Caco-2 (cell line): ENCODE measurements around the gene ZNF275. TPM values are rescaled to one million over a fixed set of nuclear protein-coding genes. Genes with fewer than 3 reads are reported as not detected.

Experiments
- BruUV-seq: library from RNA; stranded (reverse); fragments of 400-500 nt; replicated peaks from 2 replicates; lab custom pipeline; 2021; lab: Mats Ljungman, UMichigan
- CTCF ChIA-PET: fragments of 300-600 bp; sonication (Branson Sonifier 250); formaldehyde crosslinking; loops from one replicate; lab custom pipeline; 2022; ENCODE audit warnings: antibody characterized with exemption; lab: Charles Lee
- POLR2A ChIA-PET: fragments of 300-600 bp; sonication (Branson Sonifier 250); formaldehyde crosslinking; loops from one replicate; lab custom pipeline; 2022; ENCODE audit warnings: antibody characterized with exemption; lab: Charles Lee
- DNase-seq, 2 experiments: peaks; one replicate each; pipeline versions ENCODE4 v3.0.0 to v3.0.0-alpha.2; 2020 to 2022
- H3K27me3 ChIP-seq: replicated peaks from 2 replicates; pipeline ENCODE4 v1.6.0; 2011; ENCODE audit warnings: low read length; ENCODE audit not compliant: control insufficient read depth, insufficient read depth
- H3K36me3 ChIP-seq: 2 replicates; pipeline ENCODE4 v1.5.1; 2011; ENCODE audit warnings: low read length; ENCODE audit not compliant: control insufficient read depth, insufficient read depth
- H3K4me1 ChIP-seq: fragments of 250-450 bp; sonication (Bioruptor Pico); 2 replicates; pipeline ENCODE4 v1.5.1; 2020; ENCODE audit warnings: mild to moderate bottlenecking
- H3K4me3 ChIP-seq: 2 replicates; pipeline ENCODE4 v1.5.1; 2011; ENCODE audit warnings: low read depth, mild to moderate bottlenecking, control low read depth, low read length
- H3K9me3 ChIP-seq: fragments of 250-450 bp; sonication (Bioruptor Pico); 2 replicates; pipeline ENCODE4 v1.5.1; 2020; ENCODE audit warnings: mild to moderate bottlenecking, moderate library complexity
- H3K27ac Mint-ChIP-seq: one replicate; pipeline ENCODE4 v1.8.0; 2022; ENCODE audit warnings: mixed read lengths; ENCODE audit not compliant: unreplicated experiment
- H3K27me3 Mint-ChIP-seq: one replicate; pipeline ENCODE4 v1.8.0; 2022; ENCODE audit warnings: mixed read lengths; ENCODE audit not compliant: insufficient read depth, unreplicated experiment
- H3K36me3 Mint-ChIP-seq: one replicate; pipeline ENCODE4 v1.8.0; 2022; ENCODE audit warnings: mild to moderate bottlenecking, mixed read lengths; ENCODE audit not compliant: insufficient read depth, unreplicated experiment
- H3K4me1 Mint-ChIP-seq: one replicate; pipeline ENCODE4 v1.8.0; 2022; ENCODE audit warnings: low read depth, mixed read lengths; ENCODE audit not compliant: unreplicated experiment
- H3K4me3 Mint-ChIP-seq: one replicate; pipeline ENCODE4 v1.8.0; 2022; ENCODE audit warnings: mild to moderate bottlenecking, moderate library complexity, mixed read lengths; ENCODE audit not compliant: unreplicated experiment
- H3K9me3 Mint-ChIP-seq: one replicate; pipeline ENCODE4 v1.8.0; 2022; ENCODE audit warnings: mixed read lengths; ENCODE audit not compliant: unreplicated experiment
- CTCF ChIP-seq, 2 experiments: fragments of 200-600 bp in 1 of 2; IDR thresholded peaks; 1 replicate in 1 of 2; 2 replicates in 1 of 2; pipeline versions ENCODE4 v1.5.1 to v1.8.0; 2011 to 2022; ENCODE audit warnings: antibody characterized with exemption in 1 of 2, control low read depth in 1 of 2, inconsistent platforms in 1 of 2, low read depth in 1 of 2, low read length in 1 of 2, mild to moderate bottlenecking in 1 of 2, moderate library complexity in 1 of 2; ENCODE audit not compliant: insufficient read depth in 1 of 2, severe bottlenecking in 1 of 2, unreplicated experiment in 1 of 2
- intact Hi-C: fragments of 100-400 bp; cut with micrococcal nuclease; formaldehyde crosslinking; loops from one replicate; pipeline ENCODE4 v1.10.0; 2022; ENCODE audit not compliant: unreplicated experiment
- total RNA-seq: library from RNA; stranded (reverse); gene quantifications from 2 replicates; pipeline ENCODE4 v1.2.3, GENCODE V29; 2022

ZNF275 gene
- total RNA-seq, 1 experiment from 2014 or later, result 5.6 TPM

GRCh38 chrX:153342762-153343558, 9.0 kb downstream of the ZNF275 start:
- Histone ChIP-seq H3K9me3 (no peaks in the 10 kb centered on the region), H3K4me3 (no peak overlapping the region), H3K36me3 (no peaks in the 10 kb centered on the region), H3K27me3 (no peaks in the 10 kb centered on the region), H3K4me1 (no peaks in the 10 kb centered on the region)
- H3K27ac Mint-ChIP-seq, result no peak overlapping the region
- no peaks in the 10 kb centered on the region for H3K4me1 Mint-ChIP-seq
- ChIA-PET CTCF (no interaction called here), POLR2A (no interaction called here)
- intact Hi-C loops, result no loop called here
- H3K36me3 Mint-ChIP-seq, result no peaks in the 10 kb centered on the region
- H3K9me3 Mint-ChIP-seq, result peaks cover 15% of the 10 kb centered on the region
- DNase-seq, result no peak
- no peak for TF ChIP-seq CTCF (IDR thresholded peaks at IDR 0.05; ENCODE audit: insufficient read depth in 1 of 2, low read depth in 1 of 2, low read length in 1 of 2, severe bottlenecking in 1 of 2, unreplicated experiment in 1 of 2)
- no peaks in the 10 kb centered on the region for H3K27me3 Mint-ChIP-seq
- no TSS peak for BruUV-seq
- no peak overlapping the region for H3K4me3 Mint-ChIP-seq

DNA sequence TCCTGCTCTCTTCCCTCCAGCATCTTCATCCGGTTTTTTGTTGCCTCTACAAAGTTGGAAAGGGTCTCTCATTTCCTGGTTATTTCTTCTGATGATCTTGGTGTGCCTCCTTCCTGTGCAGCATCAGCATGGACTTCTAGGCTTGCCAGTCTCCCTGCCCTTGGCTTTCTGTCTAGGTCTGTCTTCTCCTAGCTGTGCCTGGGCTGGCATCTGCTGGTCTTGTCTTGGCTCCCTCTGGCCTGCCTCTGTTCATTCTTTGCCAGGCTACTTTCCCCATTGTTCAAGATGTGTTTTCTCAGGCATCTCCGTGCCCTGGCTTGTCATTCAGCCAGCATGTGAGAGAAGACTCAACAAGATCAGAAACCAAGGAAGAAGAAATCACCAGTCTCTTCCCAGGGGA, 9.7 kb downstream of the ZNF275 start:
- POLR2A ChIA-PET, result no interaction called here

GRCh38 chrX:153347530-153347929, 13.6 kb downstream of the ZNF275 start:
- Mint-ChIP-seq H3K4me3 (no peak overlapping the region), H3K4me1 (no peaks in the 10 kb centered on the region), H3K27ac (no peak overlapping the region), H3K36me3 (no peaks in the 10 kb centered on the region), H3K27me3 (no peaks in the 10 kb centered on the region), H3K9me3 (no peaks in the 10 kb centered on the region)
- CTCF ChIA-PET, result no interaction called here
- Histone ChIP-seq H3K27me3 (no peaks in the 10 kb centered on the region), H3K36me3 (no peaks in the 10 kb centered on the region), H3K4me1 (no peaks in the 10 kb centered on the region), H3K4me3 (no peak overlapping the region), H3K9me3 (no peaks in the 10 kb centered on the region)
- TF ChIP-seq CTCF (IDR thresholded peaks at IDR 0.05; ENCODE audit: insufficient read depth in 1 of 2, low read depth in 1 of 2, low read length in 1 of 2, severe bottlenecking in 1 of 2, unreplicated experiment in 1 of 2), result no peak
- intact Hi-C loops, result no loop called here
- BruUV-seq, result no TSS peak
- no peak for DNase-seq
- POLR2A ChIA-PET, result no interaction called here

More for the DNA sequence above, 9.7 kb downstream of the ZNF275 start:
- no peak for DNase-seq
- Histone ChIP-seq H3K27me3 (no peaks in the 10 kb centered on the region), H3K36me3 (no peaks in the 10 kb centered on the region), H3K4me3 (no peak overlapping the region), H3K9me3 (no peaks in the 10 kb centered on the region), H3K4me1 (no peaks in the 10 kb centered on the region)
- H3K36me3 Mint-ChIP-seq, result no peaks in the 10 kb centered on the region
- TF ChIP-seq CTCF (IDR thresholded peaks at IDR 0.05; ENCODE audit: insufficient read depth in 1 of 2, low read depth in 1 of 2, low read length in 1 of 2, severe bottlenecking in 1 of 2, unreplicated experiment in 1 of 2), result no peak
- BruUV-seq, result no TSS peak
- no peaks in the 10 kb centered on the region for H3K4me1 Mint-ChIP-seq
- H3K4me3 Mint-ChIP-seq, result no peak overlapping the region
- H3K27me3 Mint-ChIP-seq, result no peaks in the 10 kb centered on the region
- intact Hi-C loops, result no loop called here
- H3K27ac Mint-ChIP-seq, result no peak overlapping the region
- H3K9me3 Mint-ChIP-seq, result peaks cover 15% of the 10 kb centered on the region
- CTCF ChIA-PET, result no interaction called here
